ENCODE results near the gene WNT3A.

DNA sequence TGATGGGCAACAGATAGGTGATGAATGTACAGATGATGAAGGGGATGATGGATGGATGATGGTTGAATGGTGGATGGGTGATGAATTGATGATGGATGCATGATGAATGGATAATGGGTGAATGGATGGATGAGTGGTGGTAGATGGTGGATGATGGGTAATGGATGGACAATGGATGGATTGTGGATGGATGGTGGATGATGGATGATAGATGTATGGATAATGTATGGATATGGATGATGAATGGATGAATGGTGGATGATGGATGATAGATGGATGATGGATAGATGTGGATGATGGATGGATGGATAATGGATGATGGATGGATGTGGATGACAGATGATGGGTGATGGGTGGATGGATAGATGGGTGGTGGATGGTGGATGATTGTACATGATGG, 35.7 kb downstream of the WNT3A start:
- TF ChIP-seq, protein P1, sequence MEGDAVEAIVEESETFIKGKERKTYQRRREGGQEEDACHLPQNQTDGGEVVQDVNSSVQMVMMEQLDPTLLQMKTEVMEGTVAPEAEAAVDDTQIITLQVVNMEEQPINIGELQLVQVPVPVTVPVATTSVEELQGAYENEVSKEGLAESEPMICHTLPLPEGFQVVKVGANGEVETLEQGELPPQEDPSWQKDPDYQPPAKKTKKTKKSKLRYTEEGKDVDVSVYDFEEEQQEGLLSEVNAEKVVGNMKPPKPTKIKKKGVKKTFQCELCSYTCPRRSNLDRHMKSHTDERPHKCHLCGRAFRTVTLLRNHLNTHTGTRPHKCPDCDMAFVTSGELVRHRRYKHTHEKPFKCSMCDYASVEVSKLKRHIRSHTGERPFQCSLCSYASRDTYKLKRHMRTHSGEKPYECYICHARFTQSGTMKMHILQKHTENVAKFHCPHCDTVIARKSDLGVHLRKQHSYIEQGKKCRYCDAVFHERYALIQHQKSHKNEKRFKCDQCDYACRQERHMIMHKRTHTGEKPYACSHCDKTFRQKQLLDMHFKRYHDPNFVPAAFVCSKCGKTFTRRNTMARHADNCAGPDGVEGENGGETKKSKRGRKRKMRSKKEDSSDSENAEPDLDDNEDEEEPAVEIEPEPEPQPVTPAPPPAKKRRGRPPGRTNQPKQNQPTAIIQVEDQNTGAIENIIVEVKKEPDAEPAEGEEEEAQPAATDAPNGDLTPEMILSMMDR (IDR thresholded peaks at IDR 0.05; ENCODE audit: low read length): no peak
- TF ChIP-seq EZH2 (IDR thresholded peaks at IDR 0.05; ENCODE audit: borderline replicate concordance, low read length): no peak

Measured in OCI-LY1 (cell line).